GM23248 (cell line): ENCODE measurements around the gene CDKAL1.

ENCODE experiments used
- EZH2 ChIP-seq: fragments of 200-600 bp; sonication (generic); IDR thresholded peaks from 2 replicates; pipeline ENCODE4 v1.6.1; 2018; ENCODE audit warnings: antibody characterized with exemption, mild to moderate bottlenecking; ENCODE audit not compliant: insufficient read depth, poor library complexity, severe bottlenecking
- EZH2phosphoT487 ChIP-seq: fragments of 200-600 bp; sonication (generic); IDR thresholded peaks from 2 replicates; pipeline ENCODE4 v1.6.1; 2018; ENCODE audit warnings: antibody characterized with exemption, moderate library complexity, mild to moderate bottlenecking, low read depth; ENCODE audit not compliant: insufficient read depth

DNA sequence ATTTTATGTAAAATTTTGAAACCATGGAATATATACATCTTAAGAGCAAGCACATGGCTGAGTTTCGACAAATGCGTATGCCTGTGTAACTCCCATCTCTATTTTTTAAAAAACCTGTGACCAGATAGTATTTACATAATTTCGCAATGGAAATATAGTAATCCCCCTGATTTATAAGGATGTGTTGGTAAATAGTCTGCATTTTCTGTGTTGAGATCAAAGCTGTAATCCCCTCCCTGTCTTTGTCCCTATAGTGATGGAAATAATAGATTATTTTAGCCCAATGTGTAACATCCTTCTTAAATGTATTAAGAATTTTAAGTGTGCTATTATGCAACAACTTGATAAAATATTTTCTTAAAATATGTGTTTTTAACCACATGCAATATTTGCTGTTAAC, 267.3 kb downstream of the CDKAL1 start:
- TF ChIP-seq EZH2 (no peak), EZH2phosphoT487 (no peak)
